HG03520 (cell line): ENCODE results near the gene KRT2.

ENCODE experiments used
- ATAC-seq: cut with Tn5 transposase; IDR thresholded peaks from one replicate; pipeline ENCODE4 v1.9.1; 2021; ENCODE audit warnings: mild to moderate bottlenecking, moderate library complexity; ENCODE audit not compliant: unreplicated experiment

KRT2 gene

DNA sequence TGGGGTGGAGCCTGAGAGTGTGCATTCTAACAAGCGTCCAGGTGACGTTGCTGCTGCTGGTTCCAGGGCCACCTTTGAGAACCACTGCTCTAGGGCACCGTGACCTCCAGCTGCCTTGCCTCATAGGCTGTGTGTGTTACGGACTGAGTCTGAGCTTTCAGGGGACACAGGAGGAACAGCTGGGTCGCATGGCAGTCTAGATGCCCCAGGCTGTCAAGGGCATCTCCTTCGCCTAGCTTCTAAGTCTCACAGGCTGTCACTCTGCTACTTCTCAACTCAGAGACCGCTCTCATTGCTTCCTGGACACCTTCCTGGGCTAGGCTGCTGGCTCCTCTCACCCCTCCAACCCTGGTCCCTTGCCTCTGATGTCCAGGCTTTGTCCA lies 34.6 kb downstream of the KRT2 start:
- no peak for ATAC-seq

- no peak for ATAC-seq
Measured at GRCh38 chr12:52616680-52617402, 35.2 kb downstream of the KRT2 start.

DNA sequence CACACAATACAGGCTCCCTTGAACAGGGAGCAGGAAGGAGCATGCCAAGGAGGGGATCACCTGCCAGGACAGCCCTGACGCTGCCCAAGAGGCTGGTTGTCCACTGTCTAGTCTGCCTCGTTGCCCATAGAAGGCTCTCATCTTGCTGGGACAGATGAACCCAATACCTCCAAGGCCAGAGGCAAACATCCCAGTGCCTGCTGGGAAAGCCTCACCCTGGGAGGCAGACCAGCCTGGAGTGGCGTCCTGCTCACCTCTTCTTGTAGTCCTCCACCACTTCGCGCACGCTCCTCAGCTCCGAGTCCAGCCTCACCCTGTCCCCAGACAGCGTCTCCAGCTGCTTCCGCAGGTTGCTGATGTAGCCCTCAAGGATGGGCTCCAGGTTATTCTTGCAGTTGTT lies 36.1 kb downstream of the KRT2 start:
- no peak for ATAC-seq

GRCh38 chr12:52615208-52615868 lies 36.7 kb downstream of the KRT2 start:
- no peak for ATAC-seq

GRCh38 chr12:52614381-52615207 lies 37.4 kb downstream of the KRT2 start:
- ATAC-seq, result no peak

DNA sequence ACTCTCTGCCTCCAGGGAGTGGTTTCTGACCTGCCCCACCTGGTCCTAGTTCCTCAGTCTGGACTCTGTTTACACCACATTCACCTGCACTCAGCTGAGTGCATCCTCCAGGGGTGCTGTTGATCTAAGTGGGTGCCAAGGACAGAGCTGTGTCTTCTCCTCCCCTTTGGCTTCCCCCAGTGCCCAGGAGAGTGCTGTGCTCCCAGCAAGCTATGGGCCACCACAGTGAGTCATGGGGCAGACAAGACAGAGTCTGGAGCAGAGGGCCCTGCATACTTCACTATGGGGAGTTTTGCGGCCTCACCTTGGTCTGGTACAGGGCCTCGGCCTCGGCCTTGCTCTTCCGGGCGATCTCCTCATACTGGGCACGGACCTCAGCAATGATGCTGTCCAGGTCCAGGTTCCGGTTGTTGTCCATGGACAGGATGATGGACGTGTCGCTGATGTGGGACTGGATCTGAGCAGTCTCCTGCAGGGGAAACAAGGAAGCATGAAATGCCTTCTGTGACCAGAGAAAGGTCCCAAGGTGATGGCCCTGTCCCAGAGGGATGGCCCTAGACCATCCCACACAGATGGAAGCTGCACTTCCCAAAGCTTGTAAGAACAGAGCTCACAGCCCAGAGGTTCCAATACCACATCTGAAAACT lies 38.5 kb downstream of the KRT2 start:
- no peak for ATAC-seq

- no peak for ATAC-seq
Measured at GRCh38 chr12:52612431-52613383, 39.3 kb downstream of the KRT2 start.

GRCh38 chr12:52611080-52611468 lies 40.9 kb downstream of the KRT2 start:
- ATAC-seq, result no peak

- no peak for ATAC-seq
Measured at GRCh38 chr12:52608826-52609630, 43.0 kb downstream of the KRT2 start.

DNA sequence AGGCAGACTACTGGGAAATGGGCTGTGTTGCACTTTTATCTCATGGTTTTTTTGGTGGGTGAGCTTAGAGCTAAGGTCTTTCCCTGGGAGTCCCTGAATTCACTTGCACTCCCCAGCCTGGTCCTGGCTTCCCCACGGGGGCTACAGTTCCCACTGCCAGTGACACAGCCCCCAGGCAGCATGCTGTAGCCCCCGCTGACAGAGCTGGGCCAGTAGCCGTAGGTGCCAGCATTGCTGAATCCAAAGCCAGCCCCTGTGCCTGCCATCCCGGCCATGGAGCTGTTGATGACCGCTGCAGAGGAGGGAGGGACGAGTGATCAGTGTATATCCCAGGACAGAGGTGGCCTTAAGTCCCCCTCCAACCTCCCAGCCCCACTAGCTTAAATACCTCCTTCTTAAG lies 43.9 kb downstream of the KRT2 start:
- no peak for ATAC-seq

DNA sequence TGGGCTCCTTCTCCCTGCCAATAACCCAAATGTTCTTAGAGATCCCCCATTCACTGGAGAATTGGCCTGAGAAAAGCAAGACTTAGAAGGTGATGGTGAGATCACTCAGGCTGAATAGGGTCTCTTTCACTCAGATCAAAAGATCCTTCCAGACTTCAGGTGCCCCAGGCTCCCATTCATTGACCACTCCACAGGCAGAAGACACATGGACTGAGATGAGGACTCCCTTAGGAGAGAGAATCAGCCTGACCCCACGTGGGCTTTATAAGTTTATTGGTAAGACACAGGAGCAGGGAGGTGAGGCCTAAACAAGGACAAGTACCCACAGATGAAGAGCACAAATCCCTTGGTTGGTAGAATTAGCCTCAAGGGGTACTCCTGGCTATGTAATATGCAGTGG lies 44.7 kb downstream of the KRT2 start:
- ATAC-seq, result no peak

DNA sequence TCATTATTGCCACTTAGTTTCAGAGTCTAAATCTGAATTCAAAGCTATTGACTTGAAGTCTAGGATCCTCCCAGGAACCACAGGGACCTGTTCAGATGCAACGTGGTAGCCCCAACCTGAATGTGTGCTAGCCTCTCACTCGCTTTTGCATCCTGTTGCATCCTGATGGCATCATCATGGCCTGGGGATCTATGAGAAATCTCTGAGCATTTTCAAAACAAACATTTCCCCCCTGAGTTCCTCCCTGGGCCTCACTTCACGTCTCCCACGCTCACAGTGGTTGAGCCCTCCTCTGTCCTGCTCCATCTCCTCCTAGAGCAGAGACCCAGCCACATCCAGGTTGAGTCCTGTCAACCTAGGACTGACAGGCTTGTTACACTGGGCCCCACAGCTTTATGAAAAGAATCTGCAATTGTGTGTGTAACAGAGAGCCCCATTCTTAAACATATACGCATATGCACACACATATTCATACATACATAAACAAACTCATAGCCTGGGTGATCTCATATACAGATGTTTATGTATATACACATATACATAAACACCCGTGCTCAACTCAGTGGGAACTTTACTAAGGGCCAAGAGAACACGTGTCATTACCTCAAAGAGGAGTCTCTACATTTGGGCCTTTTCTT lies 45.3 kb downstream of the KRT2 start:
- no peak for ATAC-seq

DNA sequence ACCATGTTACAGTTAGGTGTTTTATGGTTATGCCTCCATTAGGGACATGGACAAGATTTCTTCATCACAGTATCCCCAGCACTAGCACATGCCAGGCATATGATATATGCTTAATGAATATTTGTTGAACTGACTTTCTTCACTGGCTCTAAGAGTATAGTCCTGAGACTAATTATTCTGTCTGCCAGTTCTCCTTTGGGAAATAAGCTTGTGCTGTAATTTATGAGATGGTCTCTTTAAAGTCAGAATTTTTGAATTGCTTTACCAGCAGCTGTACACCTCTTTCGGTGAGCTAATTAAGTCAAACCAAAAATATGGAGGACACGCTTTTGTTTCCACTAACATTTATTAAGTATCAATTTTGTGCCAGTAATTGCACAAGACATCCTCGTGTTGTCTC lies 45.9 kb downstream of the KRT2 start:
- no peak for ATAC-seq

GRCh38 chr12:52605542-52605941 lies 46.5 kb downstream of the KRT2 start:
- ATAC-seq, result no peak

DNA sequence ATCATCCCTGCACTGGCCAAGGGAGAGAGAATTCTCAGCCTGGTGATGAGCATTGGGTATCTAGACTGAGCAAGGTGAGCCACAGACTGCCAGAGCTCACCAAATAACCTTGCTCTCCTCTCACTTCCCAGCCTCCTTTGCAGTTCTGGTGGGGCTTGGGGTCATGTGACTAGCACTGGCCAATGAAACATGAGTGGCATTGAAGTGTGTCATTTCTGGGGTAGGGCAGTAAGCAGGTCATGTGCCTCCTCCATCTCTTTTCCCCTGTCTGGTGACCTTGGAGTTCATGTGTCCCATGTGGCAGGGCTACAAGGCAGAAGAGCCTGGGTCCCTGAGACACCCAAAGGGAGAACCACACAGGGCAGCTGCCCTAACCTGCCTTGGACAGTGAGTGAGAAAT lies 47.2 kb downstream of the KRT2 start:
- ATAC-seq, result no peak

GRCh38 chr12:52603314-52603713 lies 48.7 kb downstream of the KRT2 start:
- no peak for ATAC-seq

DNA sequence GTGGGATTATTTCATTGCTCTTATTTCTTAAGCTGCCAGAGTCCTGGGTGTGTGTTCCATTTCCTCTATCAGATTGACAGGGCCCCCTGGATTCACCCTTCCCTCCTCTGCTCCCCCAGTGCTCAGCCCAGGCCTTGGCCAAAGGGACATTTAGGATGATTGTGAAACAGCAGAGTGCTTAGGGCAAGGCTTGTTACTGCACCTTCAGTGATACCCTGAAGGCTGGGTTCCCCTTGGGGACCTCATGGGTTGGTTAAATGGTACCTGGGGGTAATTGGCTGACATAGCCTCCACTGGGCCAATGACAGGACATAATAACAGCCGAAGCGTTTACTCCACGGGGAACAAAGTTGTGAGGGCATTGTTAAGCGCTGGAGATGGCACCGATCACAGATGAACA lies 49.5 kb downstream of the KRT2 start:
- no peak for ATAC-seq

GRCh38 chr12:52601671-52602070 lies 50.3 kb downstream of the KRT2 start:
- ATAC-seq, result no peak

DNA sequence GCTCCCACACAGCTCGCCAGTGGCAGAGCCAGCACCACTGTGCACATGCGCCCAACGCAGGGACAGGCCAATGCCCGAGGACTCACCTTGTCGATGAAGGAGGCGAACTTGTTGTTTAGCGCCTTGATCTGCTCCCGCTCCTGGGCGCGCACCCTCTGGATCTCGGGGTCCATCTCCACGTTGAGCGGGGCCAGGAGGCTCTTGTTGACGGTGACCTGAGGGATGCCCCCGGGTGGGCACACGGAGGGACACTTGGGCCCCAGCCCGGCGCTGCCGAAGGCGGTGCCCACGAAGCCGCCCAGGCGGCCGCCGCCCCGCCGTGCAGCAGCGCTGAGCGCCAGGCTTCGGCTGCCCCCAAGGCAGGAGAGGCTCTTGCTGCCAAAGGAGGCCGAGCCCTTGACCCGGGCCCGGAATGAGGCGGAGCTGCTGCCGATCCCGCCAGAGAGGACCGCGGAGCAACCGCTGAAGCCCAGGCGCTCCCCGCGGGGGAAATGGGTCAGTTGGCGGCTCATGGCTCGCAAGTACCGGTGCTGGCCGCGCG lies 51.0 kb downstream of the KRT2 start, which contains the start of gene KRT72:
KRT72 (minus strand) TSS at position 523 of the 541 bp plus-strand sequence; CDS start at position 512, 11 bp downstream.
- no peak for ATAC-seq
